ENCODE results near the gene CASP4.

Gene CASP4

DNA sequence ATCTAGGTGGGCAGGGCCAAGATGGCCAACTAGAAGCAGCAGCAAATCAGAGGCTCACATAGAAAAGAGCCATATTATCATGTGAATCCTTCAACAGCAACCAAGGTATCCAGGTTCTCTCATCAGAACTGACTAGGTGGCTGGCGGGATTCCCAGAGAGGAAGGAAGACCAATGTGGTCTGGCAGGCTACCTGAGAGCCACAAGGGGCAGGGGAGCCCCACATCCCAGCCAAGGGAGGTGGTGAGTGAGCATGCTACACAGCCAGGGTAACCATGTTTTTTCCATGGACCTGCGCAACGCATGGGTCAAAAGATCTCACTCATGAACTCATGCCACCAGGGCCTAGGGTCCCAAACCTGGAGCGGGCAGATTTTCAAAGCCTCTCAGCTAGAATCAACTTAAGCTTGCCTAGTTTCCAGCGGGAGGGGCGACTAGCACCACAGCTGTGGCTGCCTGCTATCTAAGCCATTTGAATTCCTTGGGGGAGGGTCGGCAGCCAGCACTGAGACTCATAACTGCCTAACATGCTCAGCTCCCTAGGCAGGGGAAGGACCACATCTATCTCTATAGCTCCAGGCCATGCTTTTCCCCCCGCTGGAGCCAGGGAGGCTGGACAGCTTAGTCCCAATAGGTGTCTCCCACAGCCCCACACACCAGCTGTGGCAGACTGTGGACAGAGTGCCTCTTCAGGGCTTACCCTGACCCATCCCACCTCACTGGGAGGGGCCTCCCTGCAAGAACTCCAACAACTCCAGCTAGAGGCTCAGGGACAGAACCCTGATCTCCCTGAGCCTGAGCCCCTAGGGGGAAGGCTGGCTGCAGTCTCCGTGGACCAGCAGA, 41.4 kb downstream of the CASP4 start:
- no peak overlapping the region for H3K27ac ChIP-seq (ENCODE audit: low read depth, low read length)
- no peak overlapping the region for H3K9ac ChIP-seq (ENCODE audit: low read length in 5 of 5)
- H3K4me1 ChIP-seq (ENCODE audit: control insufficient read depth in 5 of 5, insufficient read depth in 5 of 5, low read length in 5 of 5): no peaks in the 10 kb centered on the region
- H3K36me3 ChIP-seq (ENCODE audit: control insufficient read depth in 5 of 5, insufficient read depth in 5 of 5, low read length in 5 of 5): no peaks in the 10 kb centered on the region
- H3K27me3 ChIP-seq (ENCODE audit: control insufficient read depth in 5 of 5, insufficient read depth in 4 of 5, low read length in 5 of 5): no peaks in the 10 kb centered on the region
- H3K9me3 ChIP-seq (ENCODE audit: control insufficient read depth in 5 of 5, low read length in 5 of 5): peaks cover 0 to 5% (median 0%) of the 10 kb centered on the region in 5 donors
- H3K4me3 ChIP-seq (ENCODE audit: low read depth in 1 of 5, low read length in 5 of 5): no peak overlapping the region

DNA sequence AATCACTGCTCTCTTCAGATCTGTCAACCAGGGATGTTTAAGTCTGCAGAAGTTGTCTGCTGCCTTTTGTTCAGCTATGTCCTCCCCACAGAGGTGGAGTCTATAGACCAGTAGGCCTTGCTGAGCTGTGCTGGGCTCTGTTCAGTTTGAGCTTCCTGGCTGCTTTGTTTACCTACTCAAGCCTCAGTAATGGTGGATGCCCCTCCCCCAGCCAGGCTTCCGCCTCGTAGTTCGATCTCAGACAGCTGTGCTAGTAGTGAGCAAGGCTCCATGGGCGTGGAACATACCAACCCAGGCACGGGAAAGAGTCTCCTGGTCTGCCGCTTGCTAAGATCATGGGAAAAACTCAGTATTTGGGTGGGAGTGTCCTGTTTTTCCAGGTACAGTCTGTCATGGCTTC, 42.5 kb downstream of the CASP4 start:
- H3K9ac ChIP-seq (ENCODE audit: low read length in 5 of 5): no peak overlapping the region
- no peaks in the 10 kb centered on the region for H3K36me3 ChIP-seq (ENCODE audit: control insufficient read depth in 5 of 5, insufficient read depth in 5 of 5, low read length in 5 of 5)
- H3K27me3 ChIP-seq (ENCODE audit: control insufficient read depth in 5 of 5, insufficient read depth in 4 of 5, low read length in 5 of 5): no peaks in the 10 kb centered on the region
- H3K27ac ChIP-seq (ENCODE audit: low read depth, low read length): no peak overlapping the region
- peaks cover 0 to 5% (median 0%) of the 10 kb centered on the region in 5 donors for H3K9me3 ChIP-seq (ENCODE audit: control insufficient read depth in 5 of 5, low read length in 5 of 5)
- H3K4me3 ChIP-seq (ENCODE audit: low read depth in 1 of 5, low read length in 5 of 5): no peak overlapping the region
- no peaks in the 10 kb centered on the region for H3K4me1 ChIP-seq (ENCODE audit: control insufficient read depth in 5 of 5, insufficient read depth in 5 of 5, low read length in 5 of 5)

DNA sequence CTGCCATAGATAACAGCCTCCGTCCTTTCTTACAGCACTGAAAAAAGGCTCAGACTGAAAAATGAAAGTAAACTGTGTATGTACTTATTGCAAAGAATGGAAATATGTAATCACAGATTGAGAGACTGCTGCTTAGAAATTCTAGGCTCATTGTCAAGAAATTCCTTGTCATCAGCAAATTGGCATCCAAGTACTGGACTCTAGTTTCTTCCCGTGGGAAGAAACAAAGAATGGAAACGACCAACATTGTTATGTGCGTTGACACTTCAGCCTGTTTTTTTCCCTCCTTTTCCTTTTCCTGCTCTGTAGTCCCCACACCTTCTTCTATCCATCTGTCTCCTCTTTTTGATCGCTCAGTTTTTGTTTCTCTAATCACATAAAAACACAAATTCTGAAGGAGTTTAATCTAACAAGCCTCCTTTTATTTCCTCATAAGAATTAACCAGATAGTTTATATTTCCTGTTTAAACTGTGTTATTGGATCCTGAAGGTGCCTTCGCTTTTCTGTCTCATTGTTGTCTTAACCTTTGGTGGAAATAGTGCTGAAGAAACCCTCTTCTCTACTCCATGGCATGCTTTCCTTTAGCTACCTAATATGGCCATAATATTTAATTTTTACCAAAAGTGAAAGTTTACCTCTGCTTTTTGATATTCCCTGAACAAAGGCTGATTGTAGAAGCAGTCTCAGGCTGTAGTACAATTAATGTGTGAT, 50.1 kb downstream of the CASP4 start:
- Histone ChIP-seq H3K36me3 (ENCODE audit: control insufficient read depth in 5 of 5, insufficient read depth in 5 of 5, low read length in 5 of 5) (no peaks in the 10 kb centered on the region), H3K9me3 (ENCODE audit: control insufficient read depth in 5 of 5, low read length in 5 of 5) (no peaks in the 10 kb centered on the region), H3K27ac (ENCODE audit: low read depth, low read length) (peak overlapping the region; percentile 85), H3K27me3 (ENCODE audit: control insufficient read depth in 5 of 5, insufficient read depth in 4 of 5, low read length in 5 of 5) (no peaks in the 10 kb centered on the region), H3K4me3 (ENCODE audit: low read depth in 1 of 5, low read length in 5 of 5) (peak overlapping the region; percentile 54 to 81 (median 65)), H3K4me1 (ENCODE audit: control insufficient read depth in 5 of 5, insufficient read depth in 5 of 5, low read length in 5 of 5) (peaks cover 3 to 21% (median 20%) of the 10 kb centered on the region in 5 donors), H3K9ac (ENCODE audit: low read length in 5 of 5) (peak overlapping the region; percentile 66 to 85 (median 77))

DNA sequence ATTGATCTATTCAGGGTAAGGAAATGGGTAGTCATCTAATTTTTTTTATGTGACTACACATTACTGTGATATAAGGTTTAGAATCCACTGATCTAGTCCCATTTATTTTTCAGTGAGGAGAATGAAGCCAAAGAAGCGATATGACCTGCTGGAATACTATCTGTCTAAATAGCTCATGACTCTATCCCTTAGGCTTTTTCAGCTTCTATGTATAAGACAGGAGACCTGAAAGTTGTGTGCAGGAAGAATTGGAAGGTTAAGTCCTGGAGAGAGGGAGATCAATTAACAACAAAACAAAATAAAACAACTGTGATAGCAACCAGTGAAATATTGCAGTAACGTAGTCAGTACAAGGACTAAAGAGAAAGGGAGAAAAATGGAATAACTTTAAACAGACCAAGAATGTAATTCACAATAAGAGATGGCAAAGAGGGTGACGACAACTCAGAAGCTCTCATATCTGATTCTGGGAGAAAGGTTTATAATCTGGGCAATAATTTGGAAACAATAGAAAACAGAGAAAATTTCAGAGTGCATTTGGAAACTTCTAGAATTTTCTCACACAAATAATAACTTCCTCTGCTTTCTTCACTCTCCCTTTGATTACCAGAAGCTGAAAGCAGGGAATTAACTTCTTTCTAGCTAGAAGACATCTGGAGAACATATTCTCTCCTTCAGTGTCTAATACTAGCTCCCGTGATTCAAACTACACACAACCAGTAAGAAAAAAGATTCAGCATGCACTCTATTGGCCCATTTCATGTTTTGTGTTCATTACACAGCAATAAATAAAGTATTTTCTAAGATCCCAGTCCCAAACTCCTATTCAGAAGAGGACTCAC, 50.9 kb downstream of the CASP4 start:
- peak overlapping the region; percentile 66 to 85 (median 77) for H3K9ac ChIP-seq (ENCODE audit: low read length in 5 of 5)

DNA sequence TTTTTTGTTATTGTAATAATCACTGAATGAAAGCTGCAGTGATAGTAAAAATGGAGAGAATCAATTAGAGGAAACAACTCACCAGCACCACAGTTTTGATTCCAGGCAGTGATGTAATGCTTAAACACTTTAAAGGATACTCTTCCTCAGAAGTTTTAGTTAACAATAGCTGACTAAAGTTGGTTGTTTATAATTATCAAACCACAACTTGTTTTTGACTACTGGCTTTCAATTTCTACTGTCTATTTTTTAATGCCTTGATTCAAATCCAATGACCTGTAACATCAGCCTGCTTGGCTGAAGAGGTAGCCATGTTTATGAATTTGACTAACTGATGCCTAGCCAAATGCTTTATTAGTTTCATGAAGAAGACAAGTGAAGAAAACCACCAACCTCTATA, 51.9 kb downstream of the CASP4 start:
- peak overlapping the region in 1 of 5 donors; percentile 35 for H3K9ac ChIP-seq (ENCODE audit: low read length in 5 of 5)
- H3K27ac ChIP-seq (ENCODE audit: low read depth, low read length): peak overlapping the region; percentile 85
- H3K4me1 ChIP-seq (ENCODE audit: control insufficient read depth in 5 of 5, insufficient read depth in 5 of 5, low read length in 5 of 5): peaks cover 3 to 21% (median 20%) of the 10 kb centered on the region in 5 donors
- H3K4me3 ChIP-seq (ENCODE audit: low read depth in 1 of 5, low read length in 5 of 5): no peak overlapping the region
- no peaks in the 10 kb centered on the region for H3K9me3 ChIP-seq (ENCODE audit: control insufficient read depth in 5 of 5, low read length in 5 of 5)
- no peaks in the 10 kb centered on the region for H3K27me3 ChIP-seq (ENCODE audit: control insufficient read depth in 5 of 5, insufficient read depth in 4 of 5, low read length in 5 of 5)
- no peaks in the 10 kb centered on the region for H3K36me3 ChIP-seq (ENCODE audit: control insufficient read depth in 5 of 5, insufficient read depth in 5 of 5, low read length in 5 of 5)

More for the DNA sequence above, 50.9 kb downstream of the CASP4 start:
- Histone ChIP-seq H3K36me3 (ENCODE audit: control insufficient read depth in 5 of 5, insufficient read depth in 5 of 5, low read length in 5 of 5) (no peaks in the 10 kb centered on the region), H3K9me3 (ENCODE audit: control insufficient read depth in 5 of 5, low read length in 5 of 5) (no peaks in the 10 kb centered on the region), H3K4me3 (ENCODE audit: low read depth in 1 of 5, low read length in 5 of 5) (peak overlapping the region; percentile 54 to 81 (median 65)), H3K4me1 (ENCODE audit: control insufficient read depth in 5 of 5, insufficient read depth in 5 of 5, low read length in 5 of 5) (peaks cover 3 to 21% (median 20%) of the 10 kb centered on the region in 5 donors), H3K27ac (ENCODE audit: low read depth, low read length) (peak overlapping the region; percentile 85), H3K27me3 (ENCODE audit: control insufficient read depth in 5 of 5, insufficient read depth in 4 of 5, low read length in 5 of 5) (no peaks in the 10 kb centered on the region)

DNA sequence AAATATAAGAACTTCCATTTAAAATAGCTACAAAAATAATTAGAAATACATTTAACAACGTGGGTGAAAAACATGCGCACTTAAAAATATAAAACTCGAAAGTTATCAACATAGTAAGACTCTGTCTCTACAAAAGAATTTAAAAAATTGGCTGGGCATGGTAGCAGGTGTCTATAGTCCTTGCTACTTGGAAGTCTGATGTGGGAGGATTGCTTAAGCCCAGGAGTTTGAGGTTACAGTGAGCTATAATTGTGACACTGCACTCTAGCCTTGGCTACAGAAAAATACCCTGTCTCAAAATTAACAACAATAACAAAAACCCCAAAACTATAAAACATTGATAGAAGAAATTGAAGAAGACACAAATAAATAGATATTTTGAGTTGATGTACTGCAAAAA, 56.3 kb downstream of the CASP4 start:
- no peaks in the 10 kb centered on the region for H3K9me3 ChIP-seq (ENCODE audit: control insufficient read depth in 5 of 5, low read length in 5 of 5)
- no peak overlapping the region for H3K27ac ChIP-seq (ENCODE audit: low read depth, low read length)
- peaks cover 0 to 2% (median 0%) of the 10 kb centered on the region in 5 donors for H3K36me3 ChIP-seq (ENCODE audit: control insufficient read depth in 5 of 5, insufficient read depth in 5 of 5, low read length in 5 of 5)
- peaks cover 0 to 13% (median 9%) of the 10 kb centered on the region in 5 donors for H3K4me1 ChIP-seq (ENCODE audit: control insufficient read depth in 5 of 5, insufficient read depth in 5 of 5, low read length in 5 of 5)
- H3K9ac ChIP-seq (ENCODE audit: low read length in 5 of 5): no peak overlapping the region
- H3K27me3 ChIP-seq (ENCODE audit: control insufficient read depth in 5 of 5, insufficient read depth in 4 of 5, low read length in 5 of 5): no peaks in the 10 kb centered on the region
- no peak overlapping the region for H3K4me3 ChIP-seq (ENCODE audit: low read depth in 1 of 5, low read length in 5 of 5)

DNA sequence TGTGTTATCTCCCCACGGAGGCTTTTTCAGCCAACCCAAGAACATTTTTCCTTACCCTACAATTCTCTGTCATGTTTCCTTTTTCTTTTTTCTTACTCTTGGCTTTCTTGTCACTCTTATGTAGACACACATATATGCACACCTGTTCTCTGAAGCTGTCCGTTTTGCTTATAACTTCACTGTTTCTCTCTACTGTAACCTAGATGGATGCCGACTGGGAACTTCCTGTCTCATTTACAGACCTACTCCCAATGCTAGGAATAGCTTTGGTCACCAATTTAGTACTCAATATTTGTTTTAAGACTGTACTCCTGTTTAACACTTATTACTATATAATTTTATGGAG, 60.2 kb downstream of the CASP4 start:
- Histone ChIP-seq H3K36me3 (ENCODE audit: control insufficient read depth in 5 of 5, insufficient read depth in 5 of 5, low read length in 5 of 5) (peaks cover 0 to 2% (median 0%) of the 10 kb centered on the region in 5 donors), H3K27ac (ENCODE audit: low read depth, low read length) (no peak overlapping the region), H3K27me3 (ENCODE audit: control insufficient read depth in 5 of 5, insufficient read depth in 4 of 5, low read length in 5 of 5) (no peaks in the 10 kb centered on the region), H3K9me3 (ENCODE audit: control insufficient read depth in 5 of 5, low read length in 5 of 5) (no peaks in the 10 kb centered on the region), H3K9ac (ENCODE audit: low read length in 5 of 5) (no peak overlapping the region), H3K4me3 (ENCODE audit: low read depth in 1 of 5, low read length in 5 of 5) (no peak overlapping the region), H3K4me1 (ENCODE audit: control insufficient read depth in 5 of 5, insufficient read depth in 5 of 5, low read length in 5 of 5) (no peaks in the 10 kb centered on the region)

DNA sequence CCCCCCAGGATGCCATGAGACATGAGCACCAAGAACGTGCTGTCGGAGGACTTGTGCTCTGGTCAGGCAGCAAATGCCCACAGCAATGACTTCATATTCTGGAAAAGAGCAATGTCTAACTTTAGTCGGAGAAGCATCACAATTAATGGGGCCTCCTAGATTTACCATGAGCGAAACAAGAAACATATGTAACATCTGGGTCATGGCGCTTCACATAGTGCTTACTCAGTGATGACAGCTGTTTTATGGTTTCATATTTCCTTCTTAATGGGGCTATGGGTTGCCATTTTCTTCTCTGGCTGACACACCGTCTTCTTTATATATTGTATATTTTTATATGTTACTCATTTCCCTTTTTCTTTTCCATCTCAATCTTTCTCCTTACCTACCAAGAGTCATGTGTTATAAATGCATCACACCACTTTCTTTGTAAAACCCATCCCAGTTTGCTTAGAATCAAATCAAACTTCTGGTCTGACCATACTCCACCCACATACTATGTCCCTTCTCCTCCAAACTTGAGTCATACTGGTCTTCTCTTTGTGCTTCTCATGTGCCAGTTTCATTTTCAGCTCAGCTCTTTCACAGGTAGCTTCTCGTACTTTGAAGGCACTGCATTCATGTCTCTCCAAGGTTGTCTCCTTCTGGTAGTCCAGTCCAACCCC, 60.7 kb downstream of the CASP4 start:
- no peaks in the 10 kb centered on the region for H3K4me1 ChIP-seq (ENCODE audit: control insufficient read depth in 5 of 5, insufficient read depth in 5 of 5, low read length in 5 of 5)
- no peak overlapping the region for H3K9ac ChIP-seq (ENCODE audit: low read length in 5 of 5)
- H3K27ac ChIP-seq (ENCODE audit: low read depth, low read length): no peak overlapping the region
- H3K27me3 ChIP-seq (ENCODE audit: control insufficient read depth in 5 of 5, insufficient read depth in 4 of 5, low read length in 5 of 5): no peaks in the 10 kb centered on the region
- no peak overlapping the region for H3K4me3 ChIP-seq (ENCODE audit: low read depth in 1 of 5, low read length in 5 of 5)
- no peaks in the 10 kb centered on the region for H3K9me3 ChIP-seq (ENCODE audit: control insufficient read depth in 5 of 5, low read length in 5 of 5)
- peaks cover 0 to 2% (median 0%) of the 10 kb centered on the region in 5 donors for H3K36me3 ChIP-seq (ENCODE audit: control insufficient read depth in 5 of 5, insufficient read depth in 5 of 5, low read length in 5 of 5)

DNA sequence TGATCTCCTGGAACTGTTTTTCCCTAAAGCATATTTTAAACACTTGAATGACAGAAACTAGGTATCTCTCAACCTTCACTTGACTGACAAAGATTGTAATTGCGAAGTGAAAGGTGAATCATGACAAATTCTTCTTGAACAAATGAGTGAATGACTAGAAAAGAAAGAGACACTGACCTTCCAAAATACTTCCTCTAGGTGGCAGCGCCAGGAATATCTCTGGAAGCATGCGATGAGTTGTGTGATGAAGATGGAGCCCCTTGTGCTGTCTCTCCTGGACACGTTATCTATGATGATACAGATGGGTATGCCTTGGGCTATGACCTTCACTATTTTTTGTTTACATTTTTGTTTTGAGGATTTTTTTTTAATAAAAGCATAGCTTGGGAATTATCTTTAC, 63.1 kb downstream of the CASP4 start:
- Histone ChIP-seq H3K36me3 (ENCODE audit: control insufficient read depth in 5 of 5, insufficient read depth in 5 of 5, low read length in 5 of 5) (peaks cover 0 to 8% (median 0%) of the 10 kb centered on the region in 5 donors), H3K9me3 (ENCODE audit: control insufficient read depth in 5 of 5, low read length in 5 of 5) (no peaks in the 10 kb centered on the region), H3K27ac (ENCODE audit: low read depth, low read length) (no peak overlapping the region), H3K4me3 (ENCODE audit: low read depth in 1 of 5, low read length in 5 of 5) (no peak overlapping the region), H3K27me3 (ENCODE audit: control insufficient read depth in 5 of 5, insufficient read depth in 4 of 5, low read length in 5 of 5) (no peaks in the 10 kb centered on the region), H3K9ac (ENCODE audit: low read length in 5 of 5) (no peak overlapping the region), H3K4me1 (ENCODE audit: control insufficient read depth in 5 of 5, insufficient read depth in 5 of 5, low read length in 5 of 5) (no peaks in the 10 kb centered on the region)

Data from subcutaneous abdominal adipose tissue (tissue), 5 donors.